ENCODE measurements around the gene SEMA5A. TPM values are rescaled to one million over a fixed set of nuclear protein-coding genes. Genes with fewer than 3 reads are reported as not detected.

Gene SEMA5A
- total RNA-seq, 1 donor from 2014 or later = 1.6 TPM

DNA sequence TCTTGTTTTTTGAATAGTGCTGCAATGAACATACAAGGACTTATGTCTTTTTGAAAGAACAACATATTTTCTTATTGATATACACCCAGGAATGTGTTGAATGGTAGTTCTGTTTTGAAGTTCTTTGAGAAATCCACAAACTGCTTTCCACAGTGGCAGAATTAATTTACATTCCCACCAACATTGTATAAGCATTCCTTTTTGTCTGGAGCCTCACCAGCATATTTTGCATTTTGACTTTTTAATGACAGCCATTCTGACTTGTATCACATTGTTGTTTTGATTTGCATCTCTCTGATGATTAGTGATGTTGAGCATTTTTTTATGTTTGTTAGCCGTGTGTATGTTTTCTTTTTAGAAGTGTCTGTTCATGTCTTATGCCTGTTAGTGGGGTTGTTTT lies 524.9 kb downstream of the SEMA5A start:
- no peak for DNase-seq (ENCODE audit: low read depth)
- TF ChIP-seq, protein P1, sequence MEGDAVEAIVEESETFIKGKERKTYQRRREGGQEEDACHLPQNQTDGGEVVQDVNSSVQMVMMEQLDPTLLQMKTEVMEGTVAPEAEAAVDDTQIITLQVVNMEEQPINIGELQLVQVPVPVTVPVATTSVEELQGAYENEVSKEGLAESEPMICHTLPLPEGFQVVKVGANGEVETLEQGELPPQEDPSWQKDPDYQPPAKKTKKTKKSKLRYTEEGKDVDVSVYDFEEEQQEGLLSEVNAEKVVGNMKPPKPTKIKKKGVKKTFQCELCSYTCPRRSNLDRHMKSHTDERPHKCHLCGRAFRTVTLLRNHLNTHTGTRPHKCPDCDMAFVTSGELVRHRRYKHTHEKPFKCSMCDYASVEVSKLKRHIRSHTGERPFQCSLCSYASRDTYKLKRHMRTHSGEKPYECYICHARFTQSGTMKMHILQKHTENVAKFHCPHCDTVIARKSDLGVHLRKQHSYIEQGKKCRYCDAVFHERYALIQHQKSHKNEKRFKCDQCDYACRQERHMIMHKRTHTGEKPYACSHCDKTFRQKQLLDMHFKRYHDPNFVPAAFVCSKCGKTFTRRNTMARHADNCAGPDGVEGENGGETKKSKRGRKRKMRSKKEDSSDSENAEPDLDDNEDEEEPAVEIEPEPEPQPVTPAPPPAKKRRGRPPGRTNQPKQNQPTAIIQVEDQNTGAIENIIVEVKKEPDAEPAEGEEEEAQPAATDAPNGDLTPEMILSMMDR (IDR thresholded peaks at IDR 0.05; ENCODE audit: insufficient read depth, low read length, severe bottlenecking) = no peak
- Histone ChIP-seq H3K36me3 (ENCODE audit: control insufficient read depth, insufficient read depth, low read length) (no peaks in the 10 kb centered on the region), H3K4me3 (ENCODE audit: low read depth, low read length) (no peak overlapping the region), H3K27me3 (ENCODE audit: control insufficient read depth, insufficient read depth, low read length) (no peaks in the 10 kb centered on the region)
- FAIRE-seq = no peak

DNA sequence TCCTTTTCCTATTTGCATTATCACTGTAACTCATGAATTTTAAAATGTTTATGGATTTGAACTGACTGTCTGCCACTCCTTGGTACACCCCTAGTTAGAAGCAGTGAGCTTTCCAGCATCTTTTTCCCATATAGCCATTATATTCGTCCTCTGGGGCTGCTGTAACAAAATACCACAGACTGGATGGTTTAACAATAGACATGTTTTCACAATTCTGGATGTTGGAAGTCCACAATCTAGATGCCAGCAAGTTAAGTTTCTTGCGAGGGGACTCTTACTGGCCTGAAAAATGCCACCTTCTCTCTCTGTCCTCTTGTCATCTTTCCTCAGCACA lies 530.0 kb downstream of the SEMA5A start:
- no peak for DNase-seq (ENCODE audit: low read depth)
- Histone ChIP-seq H3K27me3 (ENCODE audit: control insufficient read depth, insufficient read depth, low read length) (no peaks in the 10 kb centered on the region), H3K36me3 (ENCODE audit: control insufficient read depth, insufficient read depth, low read length) (no peaks in the 10 kb centered on the region), H3K4me3 (ENCODE audit: low read depth, low read length) (no peak overlapping the region)
- TF ChIP-seq, protein P1 (IDR thresholded peaks at IDR 0.05; ENCODE audit: insufficient read depth, low read length, severe bottlenecking) = no peak
- no peak for FAIRE-seq

DNA sequence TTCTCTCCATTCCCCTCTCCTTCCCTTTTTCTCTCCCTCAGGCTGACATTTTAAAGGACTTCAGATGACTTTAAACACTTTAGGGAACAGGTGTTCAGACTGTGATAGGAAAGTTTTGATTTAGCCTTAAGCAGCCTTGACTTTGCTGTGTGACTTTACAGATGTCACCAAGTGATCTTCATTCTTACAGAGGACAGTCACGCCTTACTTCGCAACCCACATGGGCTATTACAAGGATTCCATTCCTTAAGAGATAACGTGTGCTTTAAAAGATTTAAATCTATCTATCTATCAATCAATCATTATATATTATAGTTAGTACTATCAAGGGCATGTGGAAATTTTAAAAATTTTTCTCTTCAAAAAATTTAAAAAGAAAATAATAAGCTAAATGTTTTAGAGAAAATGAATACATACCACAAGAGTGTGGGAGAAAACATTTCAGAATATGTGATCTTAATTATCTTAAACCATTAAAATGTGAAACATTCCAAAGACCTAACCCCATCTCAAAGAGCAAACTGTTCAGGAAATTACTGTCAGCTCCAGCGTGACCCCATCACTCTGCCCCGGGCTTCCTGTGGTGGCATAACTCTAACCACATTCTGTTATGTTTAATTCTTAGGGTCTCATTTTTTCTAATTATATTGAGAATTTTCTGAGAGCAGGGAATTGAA lies 530.5 kb downstream of the SEMA5A start:
- Histone ChIP-seq H3K4me3 (ENCODE audit: low read depth, low read length) (no peak overlapping the region), H3K36me3 (ENCODE audit: control insufficient read depth, insufficient read depth, low read length) (no peaks in the 10 kb centered on the region), H3K27me3 (ENCODE audit: control insufficient read depth, insufficient read depth, low read length) (no peaks in the 10 kb centered on the region)
- TF ChIP-seq, protein P1 (IDR thresholded peaks at IDR 0.05; ENCODE audit: insufficient read depth, low read length, severe bottlenecking) = no peak
- DNase-seq (ENCODE audit: low read depth) (no peak), FAIRE-seq (no peak)

DNA sequence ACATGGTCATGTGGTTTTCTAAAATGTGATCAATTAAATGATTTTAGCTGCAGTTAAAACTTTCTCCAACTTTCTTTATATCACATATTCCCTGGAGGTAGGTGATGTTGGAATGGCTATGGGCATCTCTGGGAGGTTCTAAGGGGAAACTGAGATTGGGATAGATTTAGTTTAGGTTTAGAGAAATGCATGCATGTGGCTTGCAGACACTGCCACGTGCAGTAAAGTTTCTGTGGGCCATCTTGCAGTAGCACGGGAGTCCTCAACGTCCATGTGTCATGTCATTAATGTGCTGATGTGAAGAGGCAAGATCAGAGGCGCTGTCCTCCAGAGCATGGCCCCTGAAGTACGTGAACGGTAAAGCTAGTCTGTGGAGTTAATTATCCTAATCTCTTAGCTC lies 532.7 kb downstream of the SEMA5A start:
- TF ChIP-seq, protein P1 (IDR thresholded peaks at IDR 0.05; ENCODE audit: insufficient read depth, low read length, severe bottlenecking) = no peak
- no peak for DNase-seq (ENCODE audit: low read depth)
- H3K4me3 ChIP-seq (ENCODE audit: low read depth, low read length) = no peak overlapping the region
- no peaks in the 10 kb centered on the region for H3K27me3 ChIP-seq (ENCODE audit: control insufficient read depth, insufficient read depth, low read length)
- FAIRE-seq = no peak
- H3K36me3 ChIP-seq (ENCODE audit: control insufficient read depth, insufficient read depth, low read length) = no peaks in the 10 kb centered on the region

DNA sequence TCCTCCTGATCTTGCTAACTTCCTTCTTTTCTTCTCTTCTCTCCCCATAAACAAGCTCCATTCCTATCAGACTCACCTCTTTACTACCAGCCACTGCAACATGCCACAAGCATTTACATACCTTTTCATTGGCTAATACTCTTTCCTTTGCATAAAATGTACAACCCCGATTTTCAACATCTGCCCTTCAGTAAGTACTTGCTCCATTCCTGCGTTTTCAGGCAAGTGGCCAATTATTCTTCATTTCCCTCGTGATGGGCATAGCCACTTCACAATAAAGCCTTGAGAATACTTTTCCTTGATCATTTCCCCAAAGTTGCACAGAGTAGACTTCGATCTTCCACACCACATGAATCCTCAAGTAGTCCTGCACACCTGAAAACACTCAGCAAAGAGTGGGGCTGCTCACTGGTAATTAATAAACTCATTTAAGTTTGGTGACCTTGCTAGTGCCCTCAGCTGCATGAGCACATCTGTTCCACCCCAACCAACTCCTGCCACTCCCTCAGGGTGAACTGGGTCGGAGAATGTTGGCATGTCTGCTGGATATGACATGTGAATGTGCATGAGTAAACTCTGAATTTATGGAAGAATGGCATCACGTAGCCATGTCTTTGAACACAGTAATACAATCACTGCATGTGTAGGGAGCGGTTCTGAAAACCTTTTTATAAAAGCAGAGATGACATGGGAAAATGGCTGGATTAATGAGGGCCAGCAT lies 535.8 kb downstream of the SEMA5A start:
- no peak for DNase-seq (ENCODE audit: low read depth)
- no peaks in the 10 kb centered on the region for H3K36me3 ChIP-seq (ENCODE audit: control insufficient read depth, insufficient read depth, low read length)
- H3K27me3 ChIP-seq (ENCODE audit: control insufficient read depth, insufficient read depth, low read length) = no peaks in the 10 kb centered on the region
- no peak overlapping the region for H3K4me3 ChIP-seq (ENCODE audit: low read depth, low read length)
- FAIRE-seq = no peak
- TF ChIP-seq, protein P1 (IDR thresholded peaks at IDR 0.05; ENCODE audit: insufficient read depth, low read length, severe bottlenecking) = no peak

All from bronchial epithelial cell (primary cell).